Erythroblast (primary cell): ENCODE results near the gene RTTN.

Source experiments
- DNase-seq, 2 experiments: peaks; one replicate each; lab custom pipeline; 2025; lab: John Stamatoyannopoulos, UW
- GATA1 ChIP-seq: IDR thresholded peaks from 2 replicates; pipeline ENCODE4 v1.6.1; 2011; ENCODE audit warnings: low read depth, mild to moderate bottlenecking, control low read depth, low read length, moderate library complexity
- POLR2A ChIP-seq: IDR thresholded peaks from 2 replicates; pipeline ENCODE4 v1.6.1; 2011; ENCODE audit warnings: mild to moderate bottlenecking, low read length

RTTN gene

DNA sequence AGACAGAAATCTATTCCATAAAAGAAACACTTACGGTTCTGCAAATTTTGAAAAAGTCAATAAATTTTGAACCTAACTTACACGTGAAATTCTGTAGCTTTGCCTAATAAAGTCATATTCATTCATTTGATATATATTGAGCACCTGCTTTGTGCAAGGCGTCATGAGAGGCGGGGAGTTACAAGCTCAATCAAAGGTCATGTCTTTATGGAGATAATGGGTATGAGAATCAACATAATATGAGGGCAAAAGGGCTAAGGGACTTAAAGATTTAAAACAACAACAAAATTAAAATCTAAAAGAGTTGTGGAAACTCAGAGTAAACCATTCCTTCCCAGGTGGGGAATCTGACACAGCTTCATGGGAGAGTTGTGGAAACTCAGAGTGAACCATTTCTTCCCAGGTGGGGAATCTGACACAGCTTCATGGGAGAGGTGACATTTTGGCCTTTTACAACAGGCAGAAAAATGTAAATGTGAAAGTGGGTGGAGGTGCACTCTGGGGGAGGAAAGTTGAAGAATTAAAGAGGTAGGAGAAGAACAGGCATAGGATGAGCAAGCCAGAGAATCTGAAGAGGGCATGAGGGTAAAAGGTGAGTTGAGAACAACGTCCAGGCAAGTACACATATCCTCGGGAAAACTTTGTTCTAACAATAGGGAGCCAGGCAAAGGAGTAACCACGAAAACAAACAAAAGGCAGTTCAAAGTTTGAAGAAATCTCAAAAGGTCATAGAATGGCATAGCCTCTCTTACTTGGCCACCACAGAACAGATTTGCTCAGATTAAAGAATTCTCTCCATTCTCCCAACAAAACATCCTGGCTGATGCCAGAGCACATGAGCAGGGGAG lies 208.3 kb downstream of the RTTN start:
- no peak for TF ChIP-seq POLR2A
- no peak for TF ChIP-seq GATA1

DNA sequence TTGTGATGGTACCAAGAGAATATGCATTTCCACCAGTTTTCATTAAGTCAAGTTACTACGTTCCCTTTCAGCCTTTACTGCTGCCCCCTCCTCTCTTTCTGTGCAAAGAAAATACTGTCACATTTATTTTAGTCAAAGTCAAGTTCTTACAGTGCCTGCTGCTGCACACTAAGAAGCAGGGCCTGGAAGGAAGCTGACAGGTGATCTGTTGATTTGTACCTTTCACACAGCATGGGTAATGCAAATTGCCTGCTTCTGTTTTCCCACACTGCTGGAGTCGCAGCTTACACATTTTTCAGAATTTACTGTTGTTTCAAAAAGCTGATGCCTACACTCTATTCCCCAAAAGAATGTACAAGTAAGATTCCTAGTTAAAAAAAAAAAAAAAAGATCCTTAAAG lies 209.1 kb downstream of the RTTN start:
- TF ChIP-seq GATA1 (no peak), POLR2A (no peak)
- no peak for DNase-seq

More for the DNA sequence above, 208.3 kb downstream of the RTTN start:
- DNase-seq: no peak

DNA sequence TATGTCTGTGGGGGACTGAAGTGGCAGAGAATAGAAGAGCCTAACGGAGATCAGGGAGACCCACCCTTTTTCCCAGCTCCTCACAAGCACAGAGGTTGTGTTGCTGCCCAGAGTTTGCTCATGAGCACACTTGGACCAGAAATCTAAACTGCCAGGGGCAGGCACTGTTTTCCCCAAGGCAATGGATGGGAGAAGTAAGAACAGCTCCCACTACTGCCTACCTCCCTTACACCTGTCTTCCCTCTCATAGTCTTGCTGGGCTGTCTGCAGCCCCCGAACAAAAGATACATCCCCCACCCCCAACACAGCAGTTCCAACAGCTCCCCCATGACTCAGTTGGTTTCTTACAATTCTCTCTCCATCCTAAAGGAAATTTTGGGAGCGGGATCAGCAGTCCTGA lies 209.7 kb downstream of the RTTN start:
- TF ChIP-seq GATA1 (no peak), POLR2A (no peak)
- no peak for DNase-seq

DNA sequence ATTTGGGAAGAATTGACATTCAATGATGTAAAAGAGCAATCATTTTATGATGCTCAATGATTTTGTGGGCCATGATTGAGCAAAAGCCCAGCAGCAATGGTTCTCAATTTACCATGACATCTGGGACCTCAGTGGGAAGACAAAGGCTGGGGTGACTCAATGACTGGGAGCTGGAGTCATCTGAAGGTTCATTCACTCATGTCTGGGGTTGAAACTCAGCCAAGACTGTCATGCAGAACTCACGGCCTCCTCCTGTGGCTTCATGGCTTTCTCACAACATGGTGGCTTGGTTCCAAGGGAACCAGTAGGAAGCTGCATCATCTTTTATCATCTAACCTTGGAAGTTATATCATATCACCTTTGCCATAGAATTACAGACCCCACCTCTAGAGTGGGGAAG lies 212.7 kb downstream of the RTTN start:
- DNase-seq: no peak
- TF ChIP-seq GATA1 (no peak), POLR2A (no peak)

DNA sequence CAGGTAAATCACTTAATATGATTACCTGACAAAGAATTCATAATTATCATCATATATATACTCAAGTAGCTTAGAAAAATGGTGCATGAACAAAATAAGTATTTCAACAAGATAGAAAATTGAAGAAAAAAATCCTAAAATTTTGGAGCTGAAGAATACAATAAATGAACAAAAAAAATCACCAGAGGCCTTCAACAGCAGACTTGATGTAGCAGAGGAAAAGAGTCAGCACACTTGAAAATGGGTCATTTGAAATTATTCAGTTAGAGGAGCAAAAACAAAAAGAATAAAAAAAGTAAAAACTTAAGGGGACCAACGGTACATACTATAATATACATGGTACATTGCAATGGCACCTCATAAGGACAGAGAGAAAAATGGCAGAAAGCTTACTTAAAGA lies 217.6 kb downstream of the RTTN start:
- TF ChIP-seq GATA1 (no peak), POLR2A (no peak)
- no peak for DNase-seq

DNA sequence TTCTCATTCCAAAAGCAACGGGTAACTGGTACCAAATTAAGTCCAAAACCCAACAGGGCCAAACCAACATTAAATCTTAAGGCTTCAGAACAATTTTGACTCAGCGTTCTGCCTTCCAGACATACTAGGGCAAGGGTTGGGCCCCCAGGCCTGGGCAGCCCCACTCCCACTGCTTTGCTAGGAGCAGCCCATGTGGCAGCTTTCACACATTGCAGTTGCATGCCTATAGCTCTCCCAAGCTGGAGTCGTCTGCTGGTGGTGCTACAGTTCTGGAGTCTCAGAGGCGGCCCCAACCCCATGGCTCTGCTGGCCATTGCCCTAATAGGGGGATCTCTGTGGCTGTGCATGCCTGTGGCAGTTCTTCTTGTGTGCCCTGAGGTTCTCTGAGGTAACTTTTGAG lies 220.2 kb downstream of the RTTN start:
- TF ChIP-seq POLR2A (no peak), GATA1 (no peak)
- DNase-seq: no peak

DNA sequence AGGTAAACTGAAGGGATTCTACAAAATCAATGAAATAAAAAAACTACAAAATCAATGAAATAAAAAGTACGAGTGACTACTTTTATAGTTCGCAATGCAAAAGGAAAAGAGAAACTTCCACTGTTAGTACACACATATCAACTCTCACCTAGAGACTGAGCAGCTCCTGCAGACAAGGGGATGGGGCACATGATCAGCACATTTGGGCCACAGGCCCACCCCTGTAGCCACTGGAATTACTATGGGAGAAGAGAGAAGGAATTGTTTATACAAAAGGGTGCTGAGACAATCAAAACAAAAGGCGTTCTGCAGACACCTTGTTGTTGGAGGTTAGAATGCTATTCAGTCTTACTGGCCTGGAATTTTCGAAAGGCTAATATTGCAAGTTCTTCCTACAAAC lies 223.1 kb downstream of the RTTN start:
- TF ChIP-seq POLR2A (no peak), GATA1 (no peak)
- DNase-seq: no peak

DNA sequence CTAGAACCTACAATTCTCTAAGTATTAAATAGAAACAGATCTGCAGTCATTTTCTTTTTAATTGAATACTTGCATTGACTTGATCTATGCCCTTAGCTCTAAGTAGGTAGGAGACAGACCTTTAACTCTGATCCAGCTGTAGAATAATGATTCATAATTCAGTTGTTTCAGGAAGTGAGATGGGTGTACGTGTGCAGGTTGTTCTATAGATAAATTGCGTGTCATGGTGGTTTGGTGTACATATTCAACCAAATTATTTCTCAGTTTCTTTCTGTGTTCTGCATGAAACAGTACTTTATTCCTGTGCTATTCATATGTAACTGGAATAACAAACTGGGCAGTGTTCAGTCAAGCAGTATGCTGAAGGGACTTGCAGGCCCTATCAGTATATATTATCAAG lies 223.5 kb downstream of the RTTN start:
- TF ChIP-seq POLR2A: no peak
- no peak for TF ChIP-seq GATA1

DNA sequence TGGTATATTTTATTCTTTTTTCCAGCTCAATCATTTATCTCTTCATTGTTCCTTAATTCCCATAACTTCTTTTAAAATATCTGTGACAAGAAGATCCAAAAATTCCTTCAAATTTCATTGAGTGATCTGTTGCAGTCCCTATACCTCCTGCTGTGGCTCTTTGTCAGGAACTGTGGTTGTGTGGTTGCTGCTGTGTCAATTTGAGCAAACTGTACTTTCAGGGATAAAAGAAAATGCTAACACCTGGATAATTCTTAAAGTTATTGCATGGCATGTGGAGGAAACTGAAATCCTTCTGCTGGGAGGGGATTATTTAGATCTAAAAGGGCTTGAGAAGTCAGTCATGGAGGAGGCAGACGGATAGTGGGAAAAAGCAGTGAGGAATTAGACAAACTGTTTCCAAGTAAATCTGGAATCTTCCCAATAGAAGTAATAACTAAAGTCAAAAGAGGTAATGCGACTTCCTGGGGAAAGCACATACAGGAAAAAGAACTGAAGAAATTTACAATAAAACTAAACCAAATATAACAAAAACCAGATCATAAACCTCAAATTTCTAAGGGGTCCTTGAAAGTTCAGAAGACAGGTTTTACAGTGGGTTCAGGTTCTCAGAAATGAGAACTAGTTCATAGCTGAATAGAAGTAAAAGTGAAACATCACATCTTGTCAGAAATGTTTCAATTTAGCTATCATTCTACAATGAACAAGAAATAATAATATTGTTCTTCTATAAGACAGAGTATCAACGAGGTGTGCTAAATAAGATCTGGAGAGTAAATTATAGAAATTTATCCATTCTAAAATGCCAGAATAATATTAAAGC lies 224.3 kb downstream of the RTTN start:
- DNase-seq: no peak
- no peak for TF ChIP-seq GATA1
- no peak for TF ChIP-seq POLR2A

More for the DNA sequence above, 223.5 kb downstream of the RTTN start:
- no peak for DNase-seq

DNA sequence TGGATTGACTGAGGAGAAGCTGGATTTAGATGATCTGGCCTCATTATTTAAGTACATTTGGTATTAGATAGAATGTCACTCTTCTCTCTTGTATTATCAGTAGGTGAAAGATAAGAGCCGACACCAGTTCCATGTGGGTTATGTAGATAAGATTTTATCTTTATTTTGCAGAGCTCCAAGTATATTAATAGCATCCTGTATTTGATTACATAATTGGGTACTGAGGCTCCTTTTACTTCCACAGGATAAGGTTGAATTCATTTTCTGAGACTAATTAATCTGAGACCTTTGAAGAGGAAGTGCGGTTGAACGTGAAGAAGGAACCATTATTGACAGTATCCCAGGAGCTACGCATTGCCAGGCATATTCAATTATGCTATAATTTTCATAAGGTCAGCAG lies 225.0 kb downstream of the RTTN start:
- DNase-seq: peak; percentile 36 to 76
- no peak for TF ChIP-seq GATA1
- no peak for TF ChIP-seq POLR2A

DNA sequence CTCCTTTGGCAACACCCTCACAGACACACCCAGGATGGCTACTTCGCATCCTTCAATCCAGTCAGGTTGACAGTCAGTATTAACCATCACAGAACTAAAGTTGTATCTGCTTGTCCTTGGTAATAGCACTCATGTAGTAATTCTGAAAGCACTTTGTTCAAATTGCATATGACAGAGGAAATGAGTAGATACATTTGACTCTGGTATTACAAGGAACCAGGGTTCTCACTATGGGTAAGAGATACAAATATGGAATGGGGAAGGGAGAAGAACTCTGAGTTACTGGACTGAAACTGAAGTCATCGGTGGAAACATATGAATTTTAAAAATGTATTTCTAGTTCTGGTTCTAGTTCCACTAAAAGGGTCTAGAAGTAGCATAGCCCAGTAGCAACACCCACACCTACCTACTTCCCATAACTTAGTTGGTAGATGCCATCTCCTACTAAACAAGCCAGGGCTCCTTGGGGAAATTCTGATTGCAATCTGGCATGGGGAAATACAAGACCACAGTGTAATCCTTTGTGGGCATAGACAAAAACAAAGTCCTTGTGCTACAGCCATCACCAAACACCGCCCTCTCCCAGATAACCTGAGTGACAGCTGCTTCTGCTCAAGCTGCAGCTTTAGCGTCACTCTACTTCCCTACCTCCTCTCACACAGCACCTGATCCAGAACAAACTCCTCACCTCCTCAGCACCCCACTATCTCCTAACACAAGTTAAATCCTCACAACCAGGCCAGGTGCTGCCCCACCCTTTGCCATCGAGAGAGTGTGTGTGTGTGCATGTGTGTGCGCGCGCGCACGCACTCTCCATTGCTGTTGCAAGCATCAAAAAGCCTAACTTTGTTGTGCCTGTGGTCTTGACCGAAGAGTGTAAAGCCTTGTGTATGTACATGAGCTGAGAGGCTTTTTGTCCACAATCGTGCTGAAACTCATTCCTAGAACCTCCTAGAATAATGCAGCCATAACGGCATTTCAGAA lies 226.5 kb downstream of the RTTN start:
- TF ChIP-seq POLR2A (no peak), GATA1 (no peak)
- DNase-seq: no peak

DNA sequence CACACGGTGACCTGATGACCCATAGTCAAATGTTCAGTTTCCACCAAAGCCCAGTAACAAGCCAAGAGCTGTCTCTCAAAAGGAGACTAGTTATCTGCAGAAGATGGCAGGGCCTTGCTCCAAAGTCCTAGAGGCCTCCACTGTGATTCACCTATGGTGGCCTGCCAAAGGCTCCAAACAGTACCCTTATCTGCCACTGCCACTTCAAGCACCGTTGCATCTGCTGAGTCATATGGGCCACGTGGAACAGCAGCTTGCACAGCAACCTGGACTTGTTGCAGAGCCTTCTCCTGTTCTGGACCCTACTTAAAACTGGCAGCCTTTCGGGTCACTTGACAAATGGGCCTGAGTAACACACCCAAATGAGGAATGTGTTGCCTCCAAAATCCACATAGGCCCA lies 230.2 kb downstream of the RTTN start:
- DNase-seq: peak; percentile 65 to 79

DNA sequence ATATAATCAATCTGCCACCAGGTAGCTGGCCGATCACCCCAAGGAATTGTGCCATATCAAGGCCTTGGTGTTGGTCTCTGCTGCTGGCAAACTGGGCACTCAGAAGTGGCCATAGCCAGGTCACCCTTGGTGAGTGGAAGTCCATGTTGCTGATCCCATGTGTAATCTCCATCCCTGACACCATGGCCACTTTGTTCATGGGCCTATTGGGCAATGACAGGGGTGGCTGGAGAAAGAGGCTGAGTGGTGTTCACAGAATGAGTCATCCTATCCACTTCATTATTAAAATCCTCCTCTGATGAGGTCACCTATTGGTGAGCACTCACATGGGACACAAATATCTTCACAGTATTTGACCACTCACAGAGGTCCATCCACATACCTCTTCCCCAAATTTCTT lies 231.1 kb downstream of the RTTN start:
- TF ChIP-seq POLR2A (no peak), GATA1 (no peak)
- no peak for DNase-seq

DNA sequence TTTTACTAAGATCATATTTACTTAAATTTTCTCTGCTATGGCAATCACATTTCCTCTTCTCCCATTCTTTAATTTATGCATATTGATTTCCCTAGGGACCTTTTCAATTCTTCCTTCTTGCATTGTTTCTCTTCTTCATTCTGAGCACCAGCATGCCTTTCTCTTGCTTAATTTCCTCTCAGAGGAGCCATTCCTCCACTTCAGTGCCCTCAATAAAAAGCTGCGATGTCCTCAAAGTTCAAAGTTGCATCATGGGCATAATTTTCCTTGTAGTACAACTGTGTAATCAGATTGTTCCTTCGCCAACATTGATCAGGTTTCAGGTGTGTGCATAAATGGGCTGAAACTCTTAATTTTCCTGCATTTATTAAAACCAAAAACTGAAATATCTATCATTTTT lies 236.0 kb downstream of the RTTN start:
- DNase-seq: no peak
- no peak for TF ChIP-seq POLR2A
- TF ChIP-seq GATA1: no peak
